MM.1S (cell line): ENCODE measurements around the gene ENOX1.

ENCODE experiments used
- DNase-seq: peaks from one replicate; pipeline ENCODE4 v3.0.0-alpha.2; 2015
- H2AFZ ChIP-seq: fragments of 300-600 bp; sonication (generic); 2 replicates; pipeline ENCODE4 v1.6.0; 2016; ENCODE audit warnings: antibody characterized with exemption, low read length
- H3F3A ChIP-seq: fragments of 300-600 bp; sonication (generic); 2 replicates; pipeline ENCODE4 v1.6.1; 2016; ENCODE audit warnings: mild to moderate bottlenecking, antibody characterized with exemption, low read length, moderate library complexity, mixed read lengths; ENCODE audit not compliant: insufficient read depth
- H3K27ac ChIP-seq: fragments of 300-600 bp; sonication (generic); 2 replicates; pipeline ENCODE4 v1.5.1; 2016; ENCODE audit warnings: mild to moderate bottlenecking, low read length
- H3K27me3 ChIP-seq: fragments of 300-600 bp; sonication (generic); replicated peaks from 2 replicates; pipeline ENCODE4 v1.6.0; 2016; ENCODE audit warnings: low read length; ENCODE audit not compliant: insufficient read depth
- H3K36me3 ChIP-seq: fragments of 300-600 bp; sonication (generic); replicated peaks from 2 replicates; pipeline ENCODE4 v1.6.1; 2016; ENCODE audit warnings: mild to moderate bottlenecking, low read length, mixed read lengths; ENCODE audit not compliant: insufficient read depth
- H3K4me1 ChIP-seq: fragments of 300-600 bp; sonication (generic); 2 replicates; pipeline ENCODE4 v1.6.1; 2016; ENCODE audit warnings: low read length, mixed read lengths
- H3K4me2 ChIP-seq: fragments of 300-600 bp; sonication (generic); 2 replicates; pipeline ENCODE4 v1.6.0; 2016; ENCODE audit warnings: low read depth, low read length
- H3K4me3 ChIP-seq: fragments of 300-600 bp; sonication (generic); 2 replicates; pipeline ENCODE4 v1.5.1; 2016; ENCODE audit warnings: low read length, mixed read lengths
- H3K79me2 ChIP-seq: fragments of 300-600 bp; sonication (generic); 2 replicates; pipeline ENCODE4 v1.6.1; 2016; ENCODE audit warnings: mixed run types, low read length, mixed read lengths
- H3K9ac ChIP-seq: fragments of 300-600 bp; sonication (generic); 2 replicates; pipeline ENCODE4 v1.6.1; 2016; ENCODE audit warnings: low read length, mixed read lengths
- H3K9me2 ChIP-seq: fragments of 300-600 bp; sonication (generic); replicated peaks from 2 replicates; pipeline ENCODE4 v1.6.1; 2016; ENCODE audit warnings: mild to moderate bottlenecking, low read length, mixed read lengths; ENCODE audit not compliant: insufficient read depth
- H3K9me3 ChIP-seq: fragments of 300-600 bp; sonication (generic); replicated peaks from 2 replicates; pipeline ENCODE4 v1.6.1; 2016; ENCODE audit warnings: mild to moderate bottlenecking, low read length, mixed read lengths; ENCODE audit not compliant: insufficient read depth
- H4K20me1 ChIP-seq: fragments of 300-600 bp; sonication (generic); 2 replicates; pipeline ENCODE4 v1.6.1; 2016; ENCODE audit warnings: mild to moderate bottlenecking, low read length, moderate library complexity, mixed read lengths; ENCODE audit not compliant: insufficient read depth
- EZH2 ChIP-seq: fragments of 300-600 bp; sonication (generic); optimal IDR thresholded peaks from 2 replicates; pipeline ENCODE3; 2017; ENCODE audit warnings: low read depth, mild to moderate bottlenecking, antibody characterized with exemption, low read length, mixed read lengths
- EZH2phosphoT487 ChIP-seq: fragments of 300-600 bp; sonication (generic); IDR thresholded peaks from 2 replicates; pipeline ENCODE4 v1.6.1; 2018; ENCODE audit warnings: antibody characterized with exemption, low read length
- TF ChIP-seq, protein P1 (sequence below): fragments of 300-600 bp; sonication (generic); IDR thresholded peaks from 2 replicates; pipeline ENCODE4 v1.5.1; 2016; ENCODE audit warnings: antibody characterized with exemption, low read length, mixed read lengths

The ENOX1 gene

DNA sequence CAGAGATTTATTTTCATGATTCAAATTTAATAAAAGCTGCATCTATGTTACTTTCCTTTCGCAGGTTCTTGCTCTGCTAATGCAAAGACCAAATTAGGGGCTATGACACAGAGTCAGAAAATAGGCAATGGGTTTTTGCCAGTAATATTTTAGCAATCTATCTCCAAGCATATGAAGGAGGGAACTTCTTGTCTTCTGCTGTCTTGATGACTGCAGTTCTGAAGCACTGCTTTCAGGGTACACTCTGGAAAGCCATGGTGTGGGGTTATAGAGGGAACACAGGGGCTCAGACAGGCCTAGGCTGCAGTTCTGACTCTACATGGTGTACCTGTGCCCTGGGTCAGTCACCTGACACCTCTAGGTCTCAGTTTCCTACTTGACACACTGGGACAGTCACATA lies 500.0 kb downstream of the ENOX1 start:
- Histone ChIP-seq H3K79me2 (no peaks in the 10 kb centered on the region), H3F3A (no peaks in the 10 kb centered on the region)

DNA sequence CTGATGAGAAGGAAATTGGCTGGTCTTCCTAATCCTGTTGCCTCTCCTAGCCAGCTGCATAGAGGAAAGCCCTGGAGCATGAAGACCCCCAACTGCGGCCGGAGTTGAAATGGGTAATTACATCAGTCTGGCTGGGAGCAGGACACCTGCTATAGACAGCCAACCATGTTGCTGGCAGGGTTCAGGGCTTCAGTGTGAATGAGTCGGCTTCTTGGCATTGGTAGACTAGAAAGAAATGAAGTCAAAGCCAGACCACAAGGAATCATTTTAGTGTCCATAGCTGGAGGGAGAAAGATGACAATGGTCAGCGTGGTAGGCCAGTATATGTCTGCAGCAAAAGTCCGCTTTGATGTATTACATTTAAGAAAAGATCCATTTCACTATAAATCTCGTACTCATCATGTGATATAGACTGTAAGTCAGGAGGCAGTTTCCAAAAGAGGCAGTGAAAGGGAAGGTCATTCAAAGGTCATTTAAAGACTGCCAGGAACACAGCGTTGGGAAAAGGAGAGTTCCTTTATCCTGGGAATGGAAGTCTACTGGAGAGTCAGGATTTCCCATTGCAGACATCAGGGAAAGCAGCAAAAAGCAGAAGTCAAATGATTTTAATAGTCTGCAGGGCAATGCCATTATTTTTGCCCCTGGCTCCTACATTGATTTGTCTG lies 500.7 kb downstream of the ENOX1 start:
- TF ChIP-seq, protein P1, sequence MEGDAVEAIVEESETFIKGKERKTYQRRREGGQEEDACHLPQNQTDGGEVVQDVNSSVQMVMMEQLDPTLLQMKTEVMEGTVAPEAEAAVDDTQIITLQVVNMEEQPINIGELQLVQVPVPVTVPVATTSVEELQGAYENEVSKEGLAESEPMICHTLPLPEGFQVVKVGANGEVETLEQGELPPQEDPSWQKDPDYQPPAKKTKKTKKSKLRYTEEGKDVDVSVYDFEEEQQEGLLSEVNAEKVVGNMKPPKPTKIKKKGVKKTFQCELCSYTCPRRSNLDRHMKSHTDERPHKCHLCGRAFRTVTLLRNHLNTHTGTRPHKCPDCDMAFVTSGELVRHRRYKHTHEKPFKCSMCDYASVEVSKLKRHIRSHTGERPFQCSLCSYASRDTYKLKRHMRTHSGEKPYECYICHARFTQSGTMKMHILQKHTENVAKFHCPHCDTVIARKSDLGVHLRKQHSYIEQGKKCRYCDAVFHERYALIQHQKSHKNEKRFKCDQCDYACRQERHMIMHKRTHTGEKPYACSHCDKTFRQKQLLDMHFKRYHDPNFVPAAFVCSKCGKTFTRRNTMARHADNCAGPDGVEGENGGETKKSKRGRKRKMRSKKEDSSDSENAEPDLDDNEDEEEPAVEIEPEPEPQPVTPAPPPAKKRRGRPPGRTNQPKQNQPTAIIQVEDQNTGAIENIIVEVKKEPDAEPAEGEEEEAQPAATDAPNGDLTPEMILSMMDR = no peak
- TF ChIP-seq EZH2 (no peak), EZH2phosphoT487 (no peak)
- no peak for DNase-seq
- H3K79me2 ChIP-seq = no peaks in the 10 kb centered on the region
- H3K9me3 ChIP-seq = no peaks in the 10 kb centered on the region
- H3K4me3 ChIP-seq = no peak overlapping the region
- H3K27ac ChIP-seq = no peak overlapping the region
- H3K4me2 ChIP-seq = no peak overlapping the region
- H3K27me3 ChIP-seq = no peaks in the 10 kb centered on the region
- H2AFZ ChIP-seq = no peak overlapping the region
- H3K9me2 ChIP-seq = no peaks in the 10 kb centered on the region
- H4K20me1 ChIP-seq = no peaks in the 10 kb centered on the region
- H3K9ac ChIP-seq = no peak overlapping the region
- no peaks in the 10 kb centered on the region for H3K36me3 ChIP-seq
- H3F3A ChIP-seq = no peaks in the 10 kb centered on the region
- peaks cover 2% of the 10 kb centered on the region for H3K4me1 ChIP-seq

More for the DNA sequence above, 500.0 kb downstream of the ENOX1 start:
- no peak overlapping the region for H3K9ac ChIP-seq
- H2AFZ ChIP-seq = no peak overlapping the region
- H3K9me3 ChIP-seq = no peaks in the 10 kb centered on the region
- H3K36me3 ChIP-seq = no peaks in the 10 kb centered on the region
- H3K4me1 ChIP-seq = peaks cover 9% of the 10 kb centered on the region
- no peaks in the 10 kb centered on the region for H3K9me2 ChIP-seq
- H3K27ac ChIP-seq = no peak overlapping the region
- H3K27me3 ChIP-seq = no peaks in the 10 kb centered on the region
- H3K4me3 ChIP-seq = no peak overlapping the region
- DNase-seq = no peak
- no peak for TF ChIP-seq EZH2
- no peak for TF ChIP-seq EZH2phosphoT487
- TF ChIP-seq, protein P1 = no peak
- no peaks in the 10 kb centered on the region for H4K20me1 ChIP-seq
- no peak overlapping the region for H3K4me2 ChIP-seq

DNA sequence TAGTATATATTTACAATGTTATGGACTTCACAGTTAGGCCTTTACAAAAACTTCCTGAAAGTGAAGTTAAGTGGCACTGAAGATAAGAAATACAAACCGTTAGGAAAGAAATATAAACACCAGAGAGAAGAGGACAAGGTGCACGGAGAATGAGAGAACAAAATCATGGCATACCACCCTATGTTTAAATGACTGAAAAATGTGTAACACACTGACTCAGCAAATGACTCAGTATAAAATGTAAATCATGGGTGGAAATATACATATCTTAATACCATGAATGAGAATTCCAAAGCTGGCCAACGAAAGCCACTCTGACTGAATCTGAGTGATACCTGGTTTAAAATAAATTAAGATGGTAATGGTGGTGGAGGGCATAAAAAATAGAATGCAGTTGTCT lies 502.6 kb downstream of the ENOX1 start:
- Histone ChIP-seq H3F3A (no peaks in the 10 kb centered on the region), H3K4me1 (no peaks in the 10 kb centered on the region), H3K4me2 (no peak overlapping the region), H3K79me2 (no peaks in the 10 kb centered on the region), H2AFZ (no peak overlapping the region), H3K27me3 (no peaks in the 10 kb centered on the region), H3K27ac (no peak overlapping the region), H3K9me3 (no peaks in the 10 kb centered on the region), H3K36me3 (no peaks in the 10 kb centered on the region), H3K4me3 (no peak overlapping the region), H4K20me1 (no peaks in the 10 kb centered on the region), H3K9me2 (no peaks in the 10 kb centered on the region), H3K9ac (no peak overlapping the region)
- TF ChIP-seq EZH2 (no peak), EZH2phosphoT487 (no peak)
- DNase-seq = no peak

DNA sequence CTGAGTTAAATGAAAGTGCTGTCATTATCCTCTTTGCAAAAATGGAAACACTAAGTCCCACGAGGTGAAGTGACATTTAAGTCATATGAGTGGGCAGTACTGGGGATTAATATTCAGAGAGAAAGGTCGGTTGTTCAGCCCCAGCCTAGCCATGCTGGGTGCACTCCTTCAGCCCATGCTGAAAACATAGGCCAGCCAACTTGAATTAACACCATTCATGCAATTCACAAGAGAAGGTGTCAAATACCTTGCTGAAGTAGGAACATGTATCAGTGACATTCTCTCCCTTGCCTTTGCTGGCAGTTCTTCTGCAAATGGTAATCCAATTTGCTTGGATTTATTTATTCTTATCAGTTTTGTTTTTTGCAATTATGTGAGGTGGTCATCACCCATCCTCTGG lies 507.1 kb downstream of the ENOX1 start:
- Histone ChIP-seq H3K9me2 (no peaks in the 10 kb centered on the region), H3K4me1 (no peaks in the 10 kb centered on the region), H3K79me2 (no peaks in the 10 kb centered on the region), H3K27ac (no peak overlapping the region), H3K27me3 (no peaks in the 10 kb centered on the region), H3K4me2 (no peak overlapping the region), H4K20me1 (no peaks in the 10 kb centered on the region), H3K9ac (no peak overlapping the region), H3K4me3 (no peak overlapping the region), H3K36me3 (no peaks in the 10 kb centered on the region), H3F3A (no peaks in the 10 kb centered on the region), H3K9me3 (no peaks in the 10 kb centered on the region), H2AFZ (no peak overlapping the region)
- DNase-seq = no peak
- no peak for TF ChIP-seq EZH2
- TF ChIP-seq, protein P1 = no peak
- no peak for TF ChIP-seq EZH2phosphoT487
